ENCODE measurements around the gene PDGFA. TPM values are rescaled to one million over a fixed set of nuclear protein-coding genes. Genes with fewer than 3 reads are reported as not detected.

The PDGFA gene
- total and polyA plus RNA-seq, 2 experiments from 2014 or later: 6.5 to 25.6 TPM

DNA sequence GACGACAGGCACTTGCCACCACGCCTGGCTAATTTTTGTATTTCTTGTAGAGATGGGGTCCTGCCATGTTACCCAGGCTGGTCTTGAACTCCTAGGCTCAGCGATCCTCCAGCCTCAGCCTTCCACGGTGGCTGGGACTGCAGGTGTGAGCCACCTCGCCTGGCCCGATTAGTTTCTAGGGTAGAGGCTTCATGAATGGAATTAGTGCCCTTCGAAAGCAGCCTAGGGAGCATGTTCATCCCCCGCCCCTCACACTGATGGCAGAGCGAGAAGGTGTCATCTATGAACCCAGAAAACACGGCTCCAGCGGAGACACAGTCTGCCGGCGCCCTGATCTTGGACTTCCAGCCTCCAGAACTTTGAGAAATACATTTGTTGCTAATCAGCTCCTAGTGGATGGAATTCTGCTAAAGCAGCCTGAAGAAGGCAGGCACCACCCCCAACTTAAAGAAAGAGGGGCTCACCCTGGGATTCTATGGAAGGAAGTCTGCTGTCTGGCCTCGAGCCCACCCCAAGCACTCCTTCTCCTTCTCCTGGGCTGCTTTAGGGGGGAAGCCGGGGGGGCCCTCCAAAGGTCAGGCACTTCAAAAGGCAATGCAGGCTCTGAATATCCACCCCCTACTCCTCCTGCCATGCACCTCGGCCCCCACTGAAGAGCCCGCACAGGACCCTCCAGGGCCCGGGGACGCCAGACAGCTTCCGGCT, 10.1 kb downstream of the PDGFA start:
- DNase-seq (ENCODE audit: low read depth in 1 of 2, low spot score in 1 of 2): no peak
- no peaks in the 10 kb centered on the region for H3K36me3 ChIP-seq
- no peaks in the 10 kb centered on the region for H3K9me3 ChIP-seq (ENCODE audit: low read depth)
- H3K27me3 ChIP-seq: no peaks in the 10 kb centered on the region
- TF ChIP-seq, protein P1, sequence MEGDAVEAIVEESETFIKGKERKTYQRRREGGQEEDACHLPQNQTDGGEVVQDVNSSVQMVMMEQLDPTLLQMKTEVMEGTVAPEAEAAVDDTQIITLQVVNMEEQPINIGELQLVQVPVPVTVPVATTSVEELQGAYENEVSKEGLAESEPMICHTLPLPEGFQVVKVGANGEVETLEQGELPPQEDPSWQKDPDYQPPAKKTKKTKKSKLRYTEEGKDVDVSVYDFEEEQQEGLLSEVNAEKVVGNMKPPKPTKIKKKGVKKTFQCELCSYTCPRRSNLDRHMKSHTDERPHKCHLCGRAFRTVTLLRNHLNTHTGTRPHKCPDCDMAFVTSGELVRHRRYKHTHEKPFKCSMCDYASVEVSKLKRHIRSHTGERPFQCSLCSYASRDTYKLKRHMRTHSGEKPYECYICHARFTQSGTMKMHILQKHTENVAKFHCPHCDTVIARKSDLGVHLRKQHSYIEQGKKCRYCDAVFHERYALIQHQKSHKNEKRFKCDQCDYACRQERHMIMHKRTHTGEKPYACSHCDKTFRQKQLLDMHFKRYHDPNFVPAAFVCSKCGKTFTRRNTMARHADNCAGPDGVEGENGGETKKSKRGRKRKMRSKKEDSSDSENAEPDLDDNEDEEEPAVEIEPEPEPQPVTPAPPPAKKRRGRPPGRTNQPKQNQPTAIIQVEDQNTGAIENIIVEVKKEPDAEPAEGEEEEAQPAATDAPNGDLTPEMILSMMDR (IDR thresholded peaks at IDR 0.05; ENCODE audit: low read depth, low read length): no peak
- no peak overlapping the region for H3K27ac ChIP-seq
- H3K4me1 ChIP-seq (ENCODE audit: low read depth): no peaks in the 10 kb centered on the region
- H3K4me3 ChIP-seq: no peak overlapping the region

DNA sequence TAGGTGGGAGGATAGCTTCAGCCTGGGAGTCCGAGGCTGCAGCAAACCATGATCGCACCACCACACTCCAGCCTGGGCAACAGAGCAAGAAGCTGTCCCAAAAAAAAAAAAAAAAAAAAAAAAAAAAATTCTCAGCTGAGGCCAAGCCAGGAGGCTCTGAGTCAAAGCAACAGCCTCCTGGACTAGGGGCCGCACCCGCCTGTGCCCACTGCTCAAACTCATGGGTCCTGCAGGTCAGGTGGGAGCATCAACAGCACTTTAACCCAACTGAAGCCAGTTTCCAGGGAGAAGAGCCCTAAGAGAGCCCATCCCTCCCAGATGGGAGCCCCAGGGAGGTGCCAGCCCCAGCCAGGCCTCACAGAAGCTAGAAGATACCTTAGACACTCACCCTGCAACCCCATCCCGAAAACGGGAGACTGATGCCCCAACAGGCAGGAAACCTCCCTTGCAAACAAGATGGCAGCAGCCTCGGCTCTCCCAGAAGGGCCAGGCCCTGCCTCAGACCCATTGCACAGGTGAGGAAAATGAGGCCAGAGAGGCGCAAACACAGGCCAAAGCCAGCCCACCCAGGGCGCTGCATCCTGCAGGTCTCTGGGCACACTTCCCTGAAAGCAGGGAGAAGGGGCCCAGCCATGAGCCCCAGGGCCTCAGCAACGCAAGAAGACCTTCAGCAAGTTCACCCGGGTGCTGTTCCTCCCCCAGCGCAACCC, 11.0 kb downstream of the PDGFA start:
- TF ChIP-seq, protein P1 (IDR thresholded peaks at IDR 0.05; ENCODE audit: low read depth, low read length): no peak
- H3K36me3 ChIP-seq: no peaks in the 10 kb centered on the region

DNA sequence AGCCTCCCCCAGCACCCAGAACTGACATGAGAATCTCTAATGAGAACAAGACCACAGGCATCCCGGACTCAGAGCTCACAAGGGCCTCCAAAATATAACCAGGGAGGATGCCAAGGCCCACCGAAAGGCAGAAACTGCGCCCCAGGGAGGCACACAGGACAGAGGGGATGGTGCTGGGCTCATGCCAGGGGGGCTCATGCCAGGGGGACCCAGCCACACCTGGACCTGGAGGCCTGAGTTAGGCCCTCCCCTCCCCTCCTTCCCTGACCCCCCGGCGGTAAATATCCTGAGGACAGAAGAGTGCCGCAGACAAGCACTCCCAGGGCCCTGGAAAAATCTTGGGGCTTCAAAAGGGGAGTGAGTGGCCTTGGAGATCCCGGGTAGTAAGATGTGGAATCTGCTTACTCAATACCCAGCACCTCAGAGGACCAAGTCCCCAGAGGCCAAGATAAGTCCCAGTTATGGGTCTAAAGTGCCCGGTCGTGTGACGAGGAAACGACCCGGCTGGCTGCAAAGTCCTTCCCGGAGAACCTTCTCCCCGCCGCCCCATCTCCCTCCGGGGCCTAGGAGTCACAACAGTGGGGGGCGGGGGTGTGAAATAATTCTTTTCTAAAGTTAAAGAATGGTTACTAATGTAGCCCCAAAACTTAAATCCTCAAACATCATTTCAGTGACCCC, 11.9 kb downstream of the PDGFA start:
- Histone ChIP-seq H3K36me3 (no peaks in the 10 kb centered on the region), H3K9me3 (ENCODE audit: low read depth) (no peaks in the 10 kb centered on the region), H3K27ac (no peak overlapping the region), H3K4me1 (ENCODE audit: low read depth) (no peaks in the 10 kb centered on the region), H3K4me3 (no peak overlapping the region), H3K27me3 (no peaks in the 10 kb centered on the region)
- TF ChIP-seq, protein P1 (IDR thresholded peaks at IDR 0.05; ENCODE audit: low read depth, low read length): no peak
- no peak for DNase-seq (ENCODE audit: low read depth in 1 of 2, low spot score in 1 of 2)

More for the DNA sequence above, 11.0 kb downstream of the PDGFA start:
- Histone ChIP-seq H3K27ac (no peak overlapping the region), H3K4me1 (ENCODE audit: low read depth) (no peaks in the 10 kb centered on the region), H3K4me3 (no peak overlapping the region), H3K27me3 (no peaks in the 10 kb centered on the region), H3K9me3 (ENCODE audit: low read depth) (no peaks in the 10 kb centered on the region)
- DNase-seq (ENCODE audit: low read depth in 1 of 2, low spot score in 1 of 2): no peak

DNA sequence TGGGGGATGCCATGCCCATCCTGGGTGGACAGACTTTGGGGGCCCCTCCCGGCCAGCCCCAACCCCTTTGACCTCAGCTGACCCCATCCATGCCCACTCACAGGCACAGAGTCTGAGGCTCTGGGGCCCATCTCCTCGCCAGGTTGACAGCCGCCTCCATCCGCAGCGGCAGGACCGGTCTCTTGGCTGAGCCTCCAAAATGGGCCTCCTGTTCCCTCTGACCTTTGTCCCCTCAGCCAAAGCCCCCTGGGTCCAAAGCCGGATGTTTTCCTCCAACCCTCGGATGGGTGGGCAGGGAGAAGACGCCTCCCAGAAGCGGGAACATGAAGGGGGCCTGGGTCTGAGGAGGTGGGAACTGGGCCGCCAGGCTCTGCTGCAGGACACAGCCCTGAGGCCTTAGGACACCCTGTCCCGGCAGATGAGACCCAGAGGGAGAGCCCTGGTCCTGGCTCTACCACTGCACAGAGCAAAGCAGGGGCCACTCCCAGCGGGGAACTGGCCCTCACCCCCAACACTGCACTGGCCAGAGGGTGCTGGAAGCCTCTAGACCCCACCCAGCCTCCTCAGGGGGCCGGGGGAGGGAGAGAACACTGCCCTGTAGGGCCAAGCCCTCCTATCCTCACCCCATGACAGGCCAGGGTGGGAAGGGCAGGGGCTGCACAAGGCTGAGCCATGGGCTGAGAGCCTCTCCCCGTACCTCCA, 12.6 kb downstream of the PDGFA start:
- Histone ChIP-seq H3K9me3 (ENCODE audit: low read depth) (no peaks in the 10 kb centered on the region), H3K4me3 (no peak overlapping the region), H3K27me3 (no peaks in the 10 kb centered on the region), H3K27ac (no peak overlapping the region), H3K4me1 (ENCODE audit: low read depth) (no peaks in the 10 kb centered on the region), H3K36me3 (no peaks in the 10 kb centered on the region)
- no peak for DNase-seq (ENCODE audit: low read depth in 1 of 2, low spot score in 1 of 2)
- TF ChIP-seq, protein P1 (IDR thresholded peaks at IDR 0.05; ENCODE audit: low read depth, low read length): no peak

DNA sequence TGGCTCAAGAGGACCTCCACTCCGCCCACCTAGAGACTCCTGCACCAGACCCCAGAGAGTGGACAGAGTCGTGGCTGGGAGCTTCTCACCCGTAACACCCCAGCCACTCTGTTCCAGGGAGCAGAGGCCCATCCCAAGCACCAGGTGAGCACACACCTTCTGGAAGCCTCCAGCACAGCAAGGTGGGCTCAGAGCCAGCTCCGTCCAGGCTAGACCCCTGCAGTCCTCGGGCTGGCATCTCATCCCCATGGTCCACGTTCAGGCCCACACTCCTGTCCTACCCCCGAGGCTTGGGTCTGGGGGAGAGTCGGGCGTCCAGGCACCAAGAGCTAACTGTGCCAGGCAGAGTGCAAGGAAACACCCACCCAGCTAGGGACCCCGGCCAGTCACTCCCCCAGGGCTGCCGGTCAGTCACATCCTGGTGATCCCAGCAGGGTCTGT, 13.2 kb downstream of the PDGFA start:
- no peak for DNase-seq (ENCODE audit: low read depth in 1 of 2, low spot score in 1 of 2)
- no peak overlapping the region for H3K27ac ChIP-seq
- H3K4me3 ChIP-seq: no peak overlapping the region
- H3K9me3 ChIP-seq (ENCODE audit: low read depth): no peaks in the 10 kb centered on the region
- H3K4me1 ChIP-seq (ENCODE audit: low read depth): no peaks in the 10 kb centered on the region
- H3K27me3 ChIP-seq: no peaks in the 10 kb centered on the region
- TF ChIP-seq, protein P1 (IDR thresholded peaks at IDR 0.05; ENCODE audit: low read depth, low read length): no peak
- H3K36me3 ChIP-seq: no peaks in the 10 kb centered on the region
